ENCODE measurements around the gene AKTIP.
"Not testable (repeated sequence)": the region's sequence is repeated elsewhere in the genome, so short reads cannot be mapped to it uniquely, and the experiment has no call there.

AKTIP gene

DNA sequence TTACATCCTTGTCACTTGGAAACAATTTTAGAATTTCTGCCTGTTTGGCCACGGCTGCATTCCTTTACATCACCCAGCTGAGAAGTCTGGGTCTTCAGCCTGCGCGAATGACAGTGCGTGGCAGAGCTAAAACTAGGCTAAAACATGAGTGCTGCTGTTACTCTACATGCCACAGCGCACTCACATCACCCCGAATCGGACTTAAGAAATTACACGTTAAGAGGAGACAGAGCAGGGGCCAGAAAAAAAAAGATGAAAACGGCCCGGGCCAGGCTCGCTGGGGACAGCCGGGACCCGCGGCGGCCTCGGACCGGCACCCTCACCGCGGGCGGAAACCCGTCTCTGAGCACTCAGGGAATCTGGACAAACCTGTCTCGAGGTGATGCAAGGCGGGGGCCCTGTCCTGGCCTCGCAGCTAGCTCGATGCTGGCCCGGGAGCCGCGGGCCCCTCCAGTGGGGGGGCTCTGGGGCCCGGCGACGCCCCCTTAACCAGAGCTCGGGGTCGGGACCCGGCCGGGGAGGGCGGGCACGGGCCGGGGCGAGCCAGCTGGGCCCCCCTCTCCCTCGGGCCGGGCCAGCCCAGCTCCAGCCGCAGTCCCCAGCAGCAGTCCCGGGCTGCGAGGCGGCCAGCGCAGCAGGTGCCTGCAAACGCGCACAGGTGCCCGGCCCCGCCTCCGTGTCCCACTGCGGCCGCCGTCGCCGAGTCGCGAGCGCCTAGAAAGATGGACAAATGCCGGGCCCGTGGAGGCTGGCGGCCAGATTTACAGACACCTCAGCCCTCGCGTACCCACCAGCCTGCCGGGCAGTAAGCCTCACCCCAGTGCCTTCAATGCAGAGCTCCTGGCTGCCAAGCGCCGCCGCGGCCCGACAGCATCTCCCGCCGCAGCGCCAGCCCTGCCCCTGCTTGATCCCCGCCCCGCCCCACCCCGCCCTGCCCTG is at the start of gene AKTIP:
Gene AKTIP, minus strand, starts transcription at position 879 of the 939 bp plus-strand sequence. CDS start 2,950 bp downstream, outside the sequence.
- peak; percentile 91 for DNase-seq

- peak; percentile 87 for DNase-seq
These were observed 47.1 kb upstream of the AKTIP start for GRCh38 chr16:53549970-53550690.

GRCh38 chr16:53546988-53547391 is 44.0 kb upstream of the AKTIP start:
- peak; percentile 62 for DNase-seq

DNA sequence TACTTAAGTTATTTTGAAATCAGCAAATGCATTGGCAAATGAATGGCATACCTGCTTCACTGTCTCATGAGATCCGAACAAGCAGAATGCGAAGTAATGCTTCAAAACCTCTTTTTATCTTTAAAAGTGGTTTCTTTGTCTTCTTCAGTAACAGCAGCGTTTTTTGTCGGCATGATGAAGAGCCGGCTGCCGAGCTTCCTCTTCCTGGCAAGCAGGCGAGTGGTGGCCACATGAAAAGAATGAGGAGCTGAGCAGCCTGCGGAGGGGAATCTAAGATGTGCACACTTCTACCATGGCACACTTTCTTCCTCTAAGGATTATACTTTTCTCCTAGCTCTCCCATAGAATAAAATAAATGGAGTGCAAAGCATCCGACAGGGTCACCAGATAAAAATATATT is 42.4 kb upstream of the AKTIP start:
- no peak for DNase-seq

GRCh38 chr16:53542283-53542682 is 39.3 kb upstream of the AKTIP start:
- peak; percentile 68 for DNase-seq

DNA sequence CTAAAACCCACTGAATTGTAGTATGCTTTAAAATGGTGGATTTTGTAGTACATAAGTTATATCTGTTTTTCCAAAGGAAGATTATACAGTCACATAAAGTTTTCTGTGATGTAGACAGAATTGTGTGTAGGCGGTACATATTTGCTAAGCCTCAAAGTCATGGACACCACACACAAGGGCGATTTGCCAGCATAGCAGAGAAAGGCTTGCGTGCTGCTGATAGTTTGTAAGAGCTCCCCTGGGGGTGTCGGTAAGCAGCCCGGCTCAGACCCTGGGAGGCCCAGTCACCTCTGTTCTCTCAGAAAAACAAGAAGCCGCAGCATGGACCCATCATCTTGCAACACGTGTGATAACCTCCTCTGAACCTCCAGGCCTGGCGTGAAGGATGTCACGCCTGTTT is 38.3 kb upstream of the AKTIP start:
- DNase-seq, result no peak

- not testable (repeated sequence) for DNase-seq
These were observed 37.0 kb upstream of the AKTIP start for GRCh38 chr16:53539759-53540718.

DNA sequence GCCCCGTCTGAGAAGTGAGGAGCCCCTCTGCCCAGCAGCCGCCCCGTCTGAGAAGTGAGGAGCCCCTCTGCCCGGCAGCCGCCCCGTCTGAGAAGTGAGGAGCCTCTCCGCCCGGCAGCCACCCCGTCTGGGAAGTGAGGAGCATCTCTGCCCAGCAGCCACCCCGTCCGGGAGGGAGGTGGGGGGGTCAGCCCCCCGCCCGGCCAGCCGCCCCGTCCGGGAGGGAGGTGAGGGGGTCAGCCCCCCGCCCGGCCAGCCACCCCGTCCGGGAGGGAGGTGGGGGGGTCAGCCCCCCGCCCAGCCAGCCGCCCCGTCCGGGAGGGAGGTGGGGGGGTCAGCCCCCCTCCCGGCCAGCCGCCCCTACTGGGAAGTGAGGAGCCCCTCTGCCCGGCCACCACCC is 36.3 kb upstream of the AKTIP start:
- not testable (repeated sequence) for DNase-seq

GRCh38 chr16:53537626-53538025 is 34.6 kb upstream of the AKTIP start:
- no peak for DNase-seq

- DNase-seq, result no peak
These were observed 31.2 kb upstream of the AKTIP start for GRCh38 chr16:53534206-53534605.

- DNase-seq, result no peak
These were observed 27.7 kb upstream of the AKTIP start for GRCh38 chr16:53530741-53531140.

GRCh38 chr16:53530046-53530445 is 27.0 kb upstream of the AKTIP start:
- DNase-seq, result peak; percentile 35

GRCh38 chr16:53529513-53529912 is 26.5 kb upstream of the AKTIP start:
- peak; percentile 77 for DNase-seq

- no peak for DNase-seq
These were observed 25.8 kb upstream of the AKTIP start for GRCh38 chr16:53528797-53529196.

- DNase-seq, result no peak
These were observed 21.1 kb upstream of the AKTIP start for GRCh38 chr16:53523971-53524548.

GRCh38 chr16:53523126-53523804 is 20.3 kb upstream of the AKTIP start:
- DNase-seq, result no peak

DNA sequence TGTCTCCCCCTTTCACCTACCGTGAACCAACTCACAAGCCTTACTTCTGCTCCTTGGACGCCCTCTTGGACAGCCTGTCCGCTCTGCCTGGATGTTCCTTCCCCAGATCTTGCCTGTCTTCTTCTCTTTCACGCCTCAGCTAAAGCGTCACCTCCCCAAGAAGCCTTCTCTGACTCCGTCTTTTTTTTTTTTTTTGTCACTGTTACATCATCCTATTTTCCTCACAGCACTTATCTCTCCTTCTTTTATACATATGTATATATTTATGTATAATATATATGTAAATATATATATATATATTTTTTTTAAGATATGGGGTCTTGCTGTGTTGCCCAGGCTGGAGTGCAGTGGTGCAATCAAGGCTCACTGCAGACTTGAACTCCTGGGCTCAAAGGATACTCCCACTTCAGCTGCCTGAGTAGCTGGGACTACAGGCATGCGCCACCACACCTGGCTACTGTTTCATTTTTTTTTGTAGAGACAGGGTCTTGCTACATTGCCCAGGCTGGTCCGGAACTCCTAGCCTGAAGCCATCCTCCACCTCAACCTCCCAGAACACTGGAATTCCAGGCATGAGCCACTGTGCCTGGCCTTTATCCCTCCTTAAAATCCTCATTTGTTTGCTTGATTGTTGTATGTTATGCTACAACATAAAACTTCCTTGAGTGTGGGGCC is 16.5 kb upstream of the AKTIP start:
- no peak for DNase-seq

- no peak for DNase-seq
These were observed 15.8 kb upstream of the AKTIP start for GRCh38 chr16:53518550-53519416.

DNA sequence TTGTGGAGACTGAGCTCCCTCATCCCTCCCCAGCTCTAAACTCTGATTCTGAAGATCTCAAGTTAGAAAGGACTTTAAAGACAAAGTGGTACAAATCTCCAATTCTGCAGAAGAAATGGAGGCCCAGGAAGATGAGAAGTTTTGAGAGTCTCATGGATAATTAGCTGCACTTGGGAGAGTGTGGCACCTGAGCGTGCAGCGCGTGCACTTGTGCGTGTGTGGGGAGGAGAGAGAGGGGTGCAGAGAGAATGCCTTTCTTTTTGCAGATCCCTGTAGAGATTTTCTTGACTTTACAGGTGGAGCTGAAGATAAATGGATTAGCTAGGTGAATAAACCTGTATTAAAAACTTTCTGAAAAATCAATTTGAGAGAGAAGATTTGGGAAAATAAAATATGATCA is 14.8 kb upstream of the AKTIP start:
- no peak for DNase-seq

DNA sequence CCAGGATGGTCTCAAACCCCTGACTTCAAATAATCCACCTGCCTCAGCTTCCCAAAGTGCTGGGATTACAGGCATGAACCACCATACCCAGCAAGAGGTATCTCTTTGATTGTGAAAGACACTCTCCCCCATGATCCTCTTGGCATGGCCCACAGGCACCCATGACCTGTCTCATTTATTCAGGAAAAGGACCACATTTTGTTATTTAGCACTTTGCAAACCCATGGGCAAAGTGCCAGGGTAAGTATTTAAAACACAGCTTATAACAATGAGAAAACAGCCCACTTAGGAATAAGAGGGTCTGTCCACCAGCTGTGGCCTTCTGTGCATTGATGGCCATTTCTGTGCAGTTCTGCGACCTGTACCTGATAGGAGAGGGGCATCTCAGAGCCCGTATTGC is 12.8 kb upstream of the AKTIP start:
- DNase-seq, result no peak

All from DMS53 (cell line).